Activated CD8-positive, alpha-beta memory T cell treated with anti-CD3 and anti-CD28 coated beads for 36 hours (primary cell): ENCODE data around the gene SERPINE3. TPM values are rescaled to one million over a fixed set of nuclear protein-coding genes. Genes with fewer than 3 reads are reported as not detected.

Source experiments
- CTCF ChIA-PET: fragments of 350-600 bp; sonication (Branson Sonifier 250); formaldehyde crosslinking; loops from one replicate; lab custom pipeline; 2021; ENCODE audit warnings: antibody characterized with exemption; lab: Charles Lee
- POLR2A ChIA-PET: fragments of 350-600 bp; sonication (Branson Sonifier 250); formaldehyde crosslinking; loops from one replicate; lab custom pipeline; 2021; ENCODE audit warnings: antibody characterized with exemption; lab: Charles Lee
- total RNA-seq, 2 experiments: library from RNA; stranded (reverse); gene quantifications; one replicate each; pipeline ENCODE4 v1.2.3, GENCODE V29; 2021

The SERPINE3 gene
- total RNA-seq, 2 experiments from 2014 or later: not detected

GRCh38 chr13:51326777-51327176 lies 12.7 kb upstream of the SERPINE3 start:
- ChIA-PET POLR2A (no interaction called here), CTCF (no interaction called here)

GRCh38 chr13:51327961-51328360 lies 11.5 kb upstream of the SERPINE3 start:
- ChIA-PET CTCF (no interaction called here), POLR2A (no interaction called here)

GRCh38 chr13:51328488-51328887 lies 11.0 kb upstream of the SERPINE3 start:
- ChIA-PET CTCF (no interaction called here), POLR2A (no interaction called here)

- CTCF ChIA-PET: no interaction called here
- POLR2A ChIA-PET: no interaction called here
Measured at GRCh38 chr13:51329606-51330005, 9.9 kb upstream of the SERPINE3 start.

- ChIA-PET CTCF (no interaction called here), POLR2A (no interaction called here)
Measured at GRCh38 chr13:51330791-51331190, 8.7 kb upstream of the SERPINE3 start.

- ChIA-PET CTCF (no interaction called here), POLR2A (no interaction called here)
Measured at GRCh38 chr13:51331354-51331861, 8.1 kb upstream of the SERPINE3 start.

- ChIA-PET POLR2A (no interaction called here), CTCF (no interaction called here)
Measured at GRCh38 chr13:51332566-51333361, 6.7 kb upstream of the SERPINE3 start.

- CTCF ChIA-PET: no interaction called here
- POLR2A ChIA-PET: no interaction called here
Measured at GRCh38 chr13:51333421-51333820, 6.1 kb upstream of the SERPINE3 start.

- CTCF ChIA-PET: no interaction called here
- POLR2A ChIA-PET: no interaction called here
Measured at GRCh38 chr13:51333826-51334225, 5.7 kb upstream of the SERPINE3 start.

GRCh38 chr13:51336746-51337145 lies 2.7 kb upstream of the SERPINE3 start:
- ChIA-PET POLR2A (no interaction called here), CTCF (no interaction called here)

GRCh38 chr13:51339952-51340732 lies 651 bp downstream of the SERPINE3 start:
- ChIA-PET CTCF (no interaction called here), POLR2A (no interaction called here)

- POLR2A ChIA-PET: interaction anchor here (0.7 kb wide), 1 partner anchor 18 kb away, joined by 6 read pairs; no protein-coding TSS in a partner anchor
Measured at GRCh38 chr13:51341232-51341631, 1.7 kb downstream of the SERPINE3 start.

GRCh38 chr13:51341791-51342190 lies 2.3 kb downstream of the SERPINE3 start:
- POLR2A ChIA-PET: interaction anchor here (0.6 to 0.7 kb wide), 2 partner anchors 17 to 109 kb away, joined by 3 to 6 read pairs; no protein-coding TSS in a partner anchor
- CTCF ChIA-PET: interaction anchor here (0.6 kb wide), 2 partner anchors 32 to 346 kb away, joined by 3 read pairs; no protein-coding TSS in a partner anchor

More at GRCh38 chr13:51341232-51341631, 1.7 kb downstream of the SERPINE3 start:
- CTCF ChIA-PET: no interaction called here

GRCh38 chr13:51342706-51343105 lies 3.2 kb downstream of the SERPINE3 start:
- CTCF ChIA-PET: interaction anchor here (0.6 kb wide), 2 partner anchors 31 to 345 kb away, joined by 3 read pairs; no protein-coding TSS in a partner anchor
- POLR2A ChIA-PET: interaction anchor here (0.6 kb wide), 2 partner anchors 108 to 240 kb away, joined by 3 read pairs; no protein-coding TSS in a partner anchor

- ChIA-PET CTCF (no interaction called here), POLR2A (interaction anchor here (0.6 kb wide), 1 partner anchor 240 kb away, joined by 3 read pairs; no protein-coding TSS in a partner anchor)
Measured at GRCh38 chr13:51343475-51343874, 4.0 kb downstream of the SERPINE3 start.

- CTCF ChIA-PET: no interaction called here
- POLR2A ChIA-PET: no interaction called here
Measured at GRCh38 chr13:51346397-51346796, 6.9 kb downstream of the SERPINE3 start.

- CTCF ChIA-PET: no interaction called here
- POLR2A ChIA-PET: no interaction called here
Measured at GRCh38 chr13:51347099-51347498, 7.6 kb downstream of the SERPINE3 start.

GRCh38 chr13:51348069-51348967 lies 8.8 kb downstream of the SERPINE3 start:
- ChIA-PET POLR2A (no interaction called here), CTCF (no interaction called here)

- ChIA-PET CTCF (no interaction called here), POLR2A (no interaction called here)
Measured at GRCh38 chr13:51349016-51349415, 9.5 kb downstream of the SERPINE3 start.
